GM19467 (cell line): ENCODE data around the gene PCID2.

Source experiments
- ATAC-seq: cut with Tn5 transposase; IDR thresholded peaks from one replicate; pipeline ENCODE4 v1.9.1; 2021; ENCODE audit warnings: mild to moderate bottlenecking, moderate library complexity; ENCODE audit not compliant: unreplicated experiment

PCID2 gene

DNA sequence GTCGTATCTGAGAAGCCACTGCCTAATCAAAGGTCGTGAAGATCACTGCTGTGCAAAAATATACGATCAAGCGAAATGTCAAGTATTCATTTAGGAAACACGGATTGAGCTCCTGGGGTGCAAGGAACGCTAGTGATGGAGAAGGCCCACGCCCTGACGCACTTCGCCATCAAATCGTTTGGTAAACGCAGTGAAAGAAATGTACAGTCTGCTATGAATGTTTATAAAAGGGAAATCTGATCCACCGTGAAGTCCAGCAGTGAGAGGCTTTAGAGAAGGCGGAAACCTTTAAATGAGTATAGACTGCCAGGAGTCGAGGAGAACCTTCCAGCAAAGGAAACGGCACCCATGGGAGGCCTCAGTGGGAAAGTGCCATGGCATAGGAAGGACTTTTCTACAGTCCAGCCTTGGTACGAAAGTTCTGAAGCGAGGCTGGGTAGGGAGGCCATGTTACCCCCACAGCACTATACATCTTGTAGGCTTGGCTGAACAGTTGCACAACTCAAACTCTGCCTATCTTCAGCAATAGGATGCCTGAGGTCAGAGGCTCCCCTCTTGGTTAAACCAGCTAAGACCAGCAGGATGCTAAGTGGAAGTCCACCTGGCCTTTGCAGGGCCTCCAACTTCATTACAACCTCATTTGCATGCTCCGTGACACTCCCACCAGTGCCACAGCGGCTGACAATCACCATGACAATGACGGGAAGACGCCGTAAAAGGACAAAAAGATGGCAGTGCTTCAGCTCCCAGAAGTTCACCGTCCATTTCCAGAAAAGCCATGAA, 20.4 kb downstream of the PCID2 start:
- ATAC-seq = no peak

DNA sequence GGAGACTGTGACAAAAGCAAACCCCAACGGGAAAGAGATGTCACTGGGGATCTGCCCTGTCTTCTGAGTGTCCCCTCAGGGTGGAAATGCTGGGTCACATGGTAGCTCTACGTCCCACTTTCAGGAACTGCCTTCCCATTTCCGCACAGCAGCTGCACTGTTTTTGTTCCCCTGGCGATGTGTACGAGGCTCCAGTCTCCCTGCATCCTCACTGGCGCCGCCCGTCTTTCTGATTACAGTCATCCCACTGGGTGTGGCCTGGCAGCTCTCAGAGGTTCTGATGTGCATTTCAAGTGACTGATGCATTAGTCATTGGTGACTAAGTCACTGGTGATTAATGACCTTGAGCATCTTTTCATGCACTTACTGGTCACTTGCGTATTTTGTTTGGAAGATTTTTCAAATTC, 21.2 kb downstream of the PCID2 start:
- ATAC-seq = no peak

DNA sequence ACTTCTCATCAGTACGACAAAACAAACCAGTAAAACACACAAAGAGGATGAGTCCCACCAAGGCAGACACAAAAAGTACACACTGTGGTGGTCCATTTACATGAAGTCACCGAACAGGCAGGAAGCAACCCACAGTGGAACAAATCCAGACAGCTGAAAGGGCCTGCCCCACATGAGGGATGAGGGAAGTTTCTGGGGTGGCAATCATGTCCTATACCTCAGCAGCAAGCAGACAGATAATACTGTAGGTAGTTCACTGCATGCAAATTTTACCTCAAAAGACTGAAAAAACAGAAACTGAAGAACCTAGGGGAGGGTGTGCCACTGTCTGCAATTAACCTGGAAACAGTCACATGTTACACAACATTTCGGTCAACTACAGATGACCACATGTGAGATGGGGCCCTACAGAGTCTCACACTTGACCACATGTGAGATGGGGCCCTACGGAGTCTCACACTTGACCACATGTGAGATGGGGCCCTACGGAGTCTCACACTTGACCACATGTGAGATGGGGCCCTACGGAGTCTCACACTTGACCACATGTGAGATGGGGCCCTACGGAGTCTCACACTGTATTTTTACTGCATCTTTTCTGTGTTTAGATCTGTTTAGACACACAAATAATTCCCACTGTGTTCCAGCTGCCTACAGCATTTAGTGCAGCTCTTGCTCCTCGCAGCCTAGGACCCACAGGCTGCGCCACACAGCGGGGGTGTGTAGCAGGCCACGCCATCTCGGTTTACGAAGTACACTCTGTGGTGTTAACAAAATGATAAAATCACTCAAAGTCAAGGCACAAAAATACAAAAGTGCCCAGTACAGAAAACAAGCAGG, 22.2 kb downstream of the PCID2 start:
- peak; percentile 81 for ATAC-seq

- no peak for ATAC-seq
Observed at GRCh38 chr13:113184568-113185440, 23.7 kb downstream of the PCID2 start.

GRCh38 chr13:113183450-113184129, 24.9 kb downstream of the PCID2 start:
- ATAC-seq = no peak

- no peak for ATAC-seq
Observed at GRCh38 chr13:113182046-113182445, 26.4 kb downstream of the PCID2 start.

GRCh38 chr13:113179374-113180230, 28.9 kb downstream of the PCID2 start:
- ATAC-seq = no peak

DNA sequence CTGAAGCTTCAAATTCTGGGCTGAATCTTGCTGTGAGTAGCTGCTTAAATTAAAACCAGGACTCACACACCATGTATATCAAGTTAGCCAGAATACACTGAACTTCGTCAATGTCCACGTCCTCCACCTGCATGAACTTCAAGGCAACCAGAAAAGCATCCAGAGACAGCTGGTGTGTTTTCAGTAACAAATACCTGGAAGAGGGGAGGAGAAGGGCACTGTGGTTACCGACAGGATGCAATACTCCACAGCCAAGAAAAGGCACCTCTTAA, 29.6 kb downstream of the PCID2 start:
- no peak for ATAC-seq

DNA sequence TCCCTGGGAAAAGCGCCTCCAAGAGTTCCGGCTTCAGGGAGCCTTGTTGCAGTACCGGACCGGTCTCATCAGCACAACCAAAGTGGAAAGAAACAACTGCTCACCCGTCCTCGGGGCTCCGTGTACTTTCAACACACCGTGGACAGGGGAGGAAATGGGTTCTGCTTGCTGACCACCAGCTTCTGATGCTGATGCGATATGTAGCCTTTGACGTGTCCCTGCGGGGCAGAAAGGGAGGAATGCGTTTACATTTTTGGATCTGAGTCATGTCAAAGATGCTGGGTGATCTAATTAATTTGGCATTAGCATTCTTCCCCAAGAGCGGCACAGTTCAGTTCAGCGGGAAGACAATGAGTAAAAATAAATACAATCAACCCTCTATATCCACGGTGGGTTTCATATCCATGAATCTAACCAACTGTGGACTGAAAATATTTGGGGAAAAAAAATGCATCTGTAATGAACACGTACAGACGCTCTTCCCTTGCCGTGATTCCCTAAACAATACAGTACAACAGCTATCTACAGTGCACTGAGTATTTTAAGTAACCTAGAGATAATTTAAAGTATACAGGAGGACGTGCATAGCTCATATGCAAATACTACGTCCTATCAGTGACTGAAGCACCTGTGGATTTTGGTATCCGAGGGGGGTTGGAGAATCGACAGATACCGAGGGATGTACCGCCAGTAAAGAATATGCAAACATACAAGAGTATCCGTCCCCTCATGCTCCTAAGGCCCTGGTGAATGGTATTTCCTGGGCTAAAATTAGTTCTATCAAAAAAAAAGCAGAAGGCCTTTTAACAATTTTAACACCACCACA, 30.2 kb downstream of the PCID2 start:
- ATAC-seq = no peak

- ATAC-seq = no peak
Observed at GRCh38 chr13:113176822-113177221, 31.6 kb downstream of the PCID2 start.

DNA sequence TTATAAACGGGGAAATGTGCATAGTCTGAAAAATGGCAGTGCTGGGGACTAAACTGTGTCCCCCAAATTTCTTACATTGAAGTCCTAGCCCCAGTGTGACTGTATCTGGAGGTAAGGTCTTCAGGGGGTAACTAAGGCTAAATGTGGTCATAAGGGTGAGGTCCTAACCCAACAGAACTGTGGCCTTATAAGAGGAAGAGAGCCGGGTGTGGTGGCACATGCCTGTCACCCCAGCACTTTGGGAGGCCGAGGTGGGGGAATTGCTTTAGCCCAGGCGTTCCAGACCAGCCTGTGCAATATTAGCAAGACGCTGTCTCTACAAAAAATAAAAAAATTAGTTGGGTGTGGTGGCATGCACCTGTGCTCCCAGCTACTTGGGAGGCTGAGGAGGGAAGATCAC, 32.2 kb downstream of the PCID2 start:
- no peak for ATAC-seq

- ATAC-seq = no peak
Observed at GRCh38 chr13:113172419-113172926, 36.0 kb downstream of the PCID2 start.

GRCh38 chr13:113171250-113172125, 37.0 kb downstream of the PCID2 start:
- no peak for ATAC-seq

DNA sequence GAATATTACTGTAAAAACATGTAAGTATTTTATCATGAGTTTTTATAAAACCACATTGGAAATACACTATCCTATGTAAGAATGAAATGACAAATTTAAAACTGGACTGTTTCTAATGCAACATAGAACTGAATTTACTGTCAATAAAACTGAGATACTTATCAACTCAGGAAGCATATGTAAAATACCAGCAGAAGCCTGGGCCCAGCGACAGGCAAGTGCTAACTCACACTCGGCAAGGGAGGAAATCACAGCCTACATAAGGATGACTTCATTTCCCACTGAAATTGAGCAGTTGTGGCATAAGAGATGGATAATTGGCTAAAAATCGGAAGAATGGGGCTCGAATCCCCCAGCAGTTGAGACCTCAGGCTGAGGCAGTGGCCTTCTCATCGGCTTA, 38.0 kb downstream of the PCID2 start:
- no peak for ATAC-seq

GRCh38 chr13:113169277-113170272, 38.9 kb downstream of the PCID2 start:
- no peak for ATAC-seq

DNA sequence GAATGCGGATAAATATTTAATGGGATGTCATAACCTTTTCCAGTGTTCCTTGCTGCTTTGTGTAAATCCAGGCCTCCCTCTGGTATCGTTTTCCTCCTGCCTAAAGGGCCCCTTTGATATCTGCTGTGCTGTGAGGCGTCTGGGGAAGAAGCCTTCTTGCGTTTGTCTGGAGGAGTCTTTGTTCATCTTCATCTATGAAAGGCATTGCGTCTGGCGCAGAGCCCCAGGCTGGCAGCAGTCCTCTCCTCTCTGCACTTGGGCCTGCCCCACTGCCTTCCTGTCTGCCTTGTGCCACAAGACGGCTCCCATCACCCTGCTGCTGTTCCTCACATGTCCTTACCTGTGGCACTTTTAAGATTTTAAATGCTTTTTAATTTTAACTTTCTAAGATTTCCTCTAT, 40.3 kb downstream of the PCID2 start:
- no peak for ATAC-seq

GRCh38 chr13:113167575-113167974, 40.9 kb downstream of the PCID2 start:
- no peak for ATAC-seq
